ENCODE measurements around the gene ASPSCR1. TPM values are rescaled to one million over a fixed set of nuclear protein-coding genes. Genes with fewer than 3 reads are reported as not detected.

Gene ASPSCR1
- total and polyA plus RNA-seq, 8 donors, result 12.2 to 78.8 (median 17.8) TPM

GRCh38 chr17:81968850-81969812, 8.3 kb upstream of the ASPSCR1 start:
- no peak for DNase-seq
- Histone ChIP-seq H3K36me3 (no peaks in the 10 kb centered on the region), H3K4me1 (peaks cover 0 to 9% (median 3%) of the 10 kb centered on the region in 3 donors), H3K27ac (no peak overlapping the region), H3K9me3 (no peaks in the 10 kb centered on the region), H3K4me3 (no peak overlapping the region), H3K27me3 (no peaks in the 10 kb centered on the region)
- no peak for ATAC-seq
- TF ChIP-seq CTCF (IDR thresholded peaks at IDR 0.05), result no peak
- whole genome bisulfite sequencing, 2 donors, result 79% methylated on average over 12 of the region's 12 CpGs
- FAIRE-seq, result no peak
- intact Hi-C loops (cut with DNase I), result no loop called here

- TF ChIP-seq CTCF (IDR thresholded peaks at IDR 0.05), result no peak
- FAIRE-seq (no peak), DNase-seq (no peak), ATAC-seq (no peak)
- Histone ChIP-seq H3K27me3 (no peaks in the 10 kb centered on the region), H3K4me3 (no peak overlapping the region), H3K9me3 (no peaks in the 10 kb centered on the region), H3K27ac (no peak overlapping the region), H3K36me3 (no peaks in the 10 kb centered on the region), H3K4me1 (peaks cover 0 to 5% (median under 1%) of the 10 kb centered on the region in 3 donors)
- intact Hi-C loops (cut with DNase I), result no loop called here
Measured at GRCh38 chr17:81973432-81973831, 4.0 kb upstream of the ASPSCR1 start.

- TF ChIP-seq CTCF (IDR thresholded peaks at IDR 0.05), result no peak
- peak overlapping the region; percentile 64 to 97 (median 84) for H3K4me3 ChIP-seq
- peaks cover 0 to 7% (median 3%) of the 10 kb centered on the region in 3 donors for H3K4me1 ChIP-seq
- DNase-seq (peak; percentile 63 to 88 (median 79)), FAIRE-seq (no peak), ATAC-seq (peak; percentile 36 to 64 (median 46))
- intact Hi-C loops (cut with DNase I), result no loop called here
- H3K9me3 ChIP-seq, result no peaks in the 10 kb centered on the region
- H3K27me3 ChIP-seq, result no peaks in the 10 kb centered on the region
- 19 to 22% methylated on average over 30 of the region's 30 CpGs for WGBS, 2 donors
- no peaks in the 10 kb centered on the region for H3K36me3 ChIP-seq
- H3K27ac ChIP-seq, result peak overlapping the region; percentile 88 to 92 (median 90)
Measured at GRCh38 chr17:81976332-81977210, 858 bp upstream of the ASPSCR1 start.

- DNase-seq, result no peak
- intact Hi-C loops (cut with DNase I), result no loop called here
- no peak for ATAC-seq
- Histone ChIP-seq H3K27me3 (no peaks in the 10 kb centered on the region), H3K4me1 (peaks cover 0 to 7% (median 3%) of the 10 kb centered on the region in 3 donors), H3K36me3 (no peaks in the 10 kb centered on the region), H3K27ac (no peak overlapping the region), H3K9me3 (no peaks in the 10 kb centered on the region), H3K4me3 (peak overlapping the region in 1 of 4 donors; percentile 92)
- no peak for TF ChIP-seq CTCF (IDR thresholded peaks at IDR 0.05)
- WGBS, 2 donors, result 82 to 84% methylated on average over 27 of the region's 27 CpGs
- FAIRE-seq, result no peak
Measured at GRCh38 chr17:81978524-81979298, 1.3 kb downstream of the ASPSCR1 start.
